ENCODE results near the gene DNHD1.

DNA sequence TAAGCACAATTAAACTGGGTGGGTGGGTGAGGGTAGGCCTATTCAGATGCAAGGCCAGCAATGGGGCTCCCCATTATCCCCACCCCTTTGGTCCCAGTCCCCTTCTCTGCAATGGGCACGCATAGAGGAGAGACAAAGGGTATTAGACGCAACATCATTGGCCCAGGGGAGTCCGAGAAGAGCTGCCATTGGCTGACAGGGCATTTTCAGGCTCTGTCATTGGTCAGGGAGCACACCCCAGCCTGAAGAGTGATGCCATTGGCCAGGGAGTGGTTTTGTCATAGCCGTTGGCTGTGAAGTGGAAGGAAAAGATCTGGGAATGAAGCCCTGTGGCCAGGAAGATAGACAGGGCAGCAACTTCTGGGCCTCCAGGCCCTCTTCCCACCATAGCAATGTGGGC is 20.5 kb upstream of the DNHD1 start:
- TF ChIP-seq CTCF (IDR thresholded peaks at IDR 0.05; ENCODE audit: insufficient read depth, low read length, poor library complexity, severe bottlenecking): no peak
- no peak for TF ChIP-seq EZH2phosphoT487 (conservative IDR thresholded peaks at IDR 0.05; ENCODE audit: low read length)

Data from SU-DHL-6 (cell line).